ENCODE results near the gene ENO3. TPM values are rescaled to one million over a fixed set of nuclear protein-coding genes. Genes with fewer than 3 reads are reported as not detected.

Gene ENO3
- total RNA-seq, 2 donors from 2014 or later = 17.2 to 17.6 TPM

DNA sequence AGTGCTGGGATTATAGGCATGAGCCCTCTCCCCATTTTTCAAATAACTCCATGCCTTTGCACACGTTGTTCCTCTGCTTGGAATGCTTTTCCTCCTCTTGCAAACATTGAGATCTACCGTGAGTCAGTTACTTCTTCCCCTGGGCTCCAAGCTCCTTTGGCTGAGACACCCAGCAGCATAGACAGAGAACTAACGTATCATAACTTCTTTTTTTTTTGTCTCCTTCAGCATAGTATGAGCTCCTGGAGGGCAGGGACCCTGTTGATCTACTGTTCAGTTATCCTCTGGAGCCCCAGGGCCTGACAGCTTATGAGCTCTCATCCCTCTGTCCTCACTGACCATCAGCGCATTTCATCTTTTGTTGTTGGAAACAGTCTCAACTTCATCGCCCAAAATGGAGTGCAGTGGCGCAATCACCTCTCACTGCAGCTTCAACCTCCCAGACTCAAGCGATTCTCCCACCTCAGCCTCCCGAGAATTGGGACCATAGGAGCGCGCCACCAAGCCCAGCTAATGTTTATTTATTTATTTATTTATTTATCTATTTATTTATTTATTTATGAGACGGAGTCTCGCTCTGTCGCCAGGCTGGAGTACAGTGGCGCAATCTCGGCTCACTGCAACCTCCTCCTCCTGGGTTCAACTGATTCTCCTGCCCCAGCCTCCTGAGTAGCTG is 14.5 kb downstream of the ENO3 start:
- DNase-seq = no peak

GRCh38 chr17:4966844-4967538 is 16.1 kb downstream of the ENO3 start:
- Mint-ChIP-seq H3K27ac (no peak overlapping the region), H3K27me3 (no peaks in the 10 kb centered on the region), H3K4me3 (no peak overlapping the region), H3K4me1 (peaks cover 17% of the 10 kb centered on the region), H3K36me3 (ENCODE audit: low read depth) (peaks cover 3% of the 10 kb centered on the region)
- DNase-seq = peak; percentile 77 to 89 (median 78)
- ATAC-seq = peak; percentile 87
- H3K9me3 ChIP-seq (ENCODE audit: control insufficient read depth, low read length, poor library complexity, severe bottlenecking) = no peaks in the 10 kb centered on the region

More for the DNA sequence above, 14.5 kb downstream of the ENO3 start:
- ATAC-seq = no peak
- H3K4me3 Mint-ChIP-seq = no peak overlapping the region
- peak overlapping the region; percentile 14 for H3K27ac Mint-ChIP-seq
- H3K27me3 Mint-ChIP-seq = no peaks in the 10 kb centered on the region
- H3K36me3 Mint-ChIP-seq (ENCODE audit: low read depth) = peaks cover 2% of the 10 kb centered on the region
- H3K9me3 ChIP-seq (ENCODE audit: control insufficient read depth, low read length, poor library complexity, severe bottlenecking) = no peaks in the 10 kb centered on the region
- H3K4me1 Mint-ChIP-seq = peaks cover 9% of the 10 kb centered on the region

- Mint-ChIP-seq H3K4me3 (no peak within 1 kb of the TSS), H3K36me3 (ENCODE audit: low read depth) (peaks cover 3% of the 10 kb centered on the region), H3K27ac (no peak within 1 kb of the TSS), H3K27me3 (no peaks in the 10 kb centered on the region), H3K4me1 (peaks cover 17% of the 10 kb centered on the region)
- DNase-seq (peak; percentile 86 to 89 (median 89)), ATAC-seq (peak; percentile 74)
- H3K9me3 ChIP-seq (ENCODE audit: control insufficient read depth, low read length, poor library complexity, severe bottlenecking) = no peaks in the 10 kb centered on the region
Observed at GRCh38 chr17:4967539-4968485, 16.9 kb downstream of the ENO3 start, which contains the start of gene SPAG7. Gene SPAG7 (minus strand): TSS chr17:4967817. CDS start chr17:4967804, 13 bp downstream.

- H3K27ac Mint-ChIP-seq = no peak overlapping the region
- DNase-seq = no peak
- no peak overlapping the region for H3K4me3 Mint-ChIP-seq
- H3K9me3 ChIP-seq (ENCODE audit: control insufficient read depth, low read length, poor library complexity, severe bottlenecking) = no peaks in the 10 kb centered on the region
- no peaks in the 10 kb centered on the region for H3K27me3 Mint-ChIP-seq
- peaks cover 5% of the 10 kb centered on the region for H3K36me3 Mint-ChIP-seq (ENCODE audit: low read depth)
- H3K4me1 Mint-ChIP-seq = peaks cover 17% of the 10 kb centered on the region
- no peak for ATAC-seq
Observed at GRCh38 chr17:4968486-4969046, 17.6 kb downstream of the ENO3 start.

DNA sequence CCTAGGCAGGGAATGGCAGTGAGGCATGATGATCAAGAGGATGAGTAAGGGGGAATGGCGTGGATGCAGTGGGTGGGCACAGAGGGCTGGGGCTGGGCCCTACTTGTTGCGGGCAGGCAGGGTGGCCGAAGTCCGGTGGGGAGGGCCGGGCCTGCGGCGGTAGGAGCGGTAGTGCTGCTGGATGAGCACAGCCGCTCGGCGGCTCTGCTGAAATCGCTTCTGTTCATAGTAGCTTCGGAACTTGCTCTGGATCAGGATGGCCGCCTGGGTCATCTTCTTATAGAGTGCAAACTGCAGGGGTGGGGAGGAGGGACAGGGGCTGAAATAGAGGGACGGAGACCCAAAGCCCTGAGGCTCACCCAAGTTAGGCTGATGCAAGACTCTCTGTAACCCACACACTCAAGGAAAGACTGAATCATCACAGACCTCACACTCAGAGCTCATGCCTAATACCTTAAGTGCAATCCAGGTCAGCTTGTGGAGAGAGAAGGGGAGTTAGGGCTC is 18.2 kb downstream of the ENO3 start:
- Mint-ChIP-seq H3K36me3 (ENCODE audit: low read depth) (peaks cover 5% of the 10 kb centered on the region), H3K27me3 (no peaks in the 10 kb centered on the region), H3K4me3 (no peak overlapping the region), H3K4me1 (peaks cover 18% of the 10 kb centered on the region), H3K27ac (no peak overlapping the region)
- ATAC-seq (no peak), DNase-seq (no peak)
- H3K9me3 ChIP-seq (ENCODE audit: control insufficient read depth, low read length, poor library complexity, severe bottlenecking) = no peaks in the 10 kb centered on the region

DNA sequence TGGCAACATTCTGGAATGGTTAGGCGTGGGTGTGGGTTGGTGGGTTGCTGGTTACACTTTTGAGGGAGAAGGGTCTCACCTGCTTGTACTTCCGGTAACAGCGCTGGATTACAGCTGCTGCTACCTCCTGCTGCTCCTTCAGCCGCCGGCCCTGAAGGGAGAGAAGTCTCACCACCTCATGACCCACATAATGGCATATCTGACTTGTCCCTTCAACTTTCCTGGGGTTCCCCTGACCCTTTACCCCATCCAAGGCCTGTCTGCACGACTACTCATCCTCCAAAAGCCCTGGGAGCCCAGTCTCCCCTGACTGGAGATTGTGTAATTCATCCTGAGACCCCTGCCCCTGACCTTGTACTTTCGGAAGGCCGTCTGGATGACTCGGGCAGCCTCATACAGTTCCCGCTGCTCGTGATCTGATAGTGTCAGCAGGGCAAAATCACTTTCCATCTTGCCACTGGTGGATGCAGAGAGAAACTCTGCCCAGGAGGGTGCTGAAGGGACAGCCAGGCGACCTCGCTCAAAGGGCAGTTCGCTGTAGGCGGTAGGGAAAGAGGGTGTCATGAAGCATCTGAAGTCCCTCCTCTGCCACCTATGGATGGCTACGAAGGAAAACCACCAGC is 18.7 kb downstream of the ENO3 start:
- DNase-seq = no peak
- H3K27me3 Mint-ChIP-seq = no peaks in the 10 kb centered on the region
- no peak overlapping the region for H3K27ac Mint-ChIP-seq
- H3K36me3 Mint-ChIP-seq (ENCODE audit: low read depth) = peaks cover 5% of the 10 kb centered on the region
- H3K4me1 Mint-ChIP-seq = peaks cover 17% of the 10 kb centered on the region
- H3K9me3 ChIP-seq (ENCODE audit: control insufficient read depth, low read length, poor library complexity, severe bottlenecking) = no peaks in the 10 kb centered on the region
- no peak overlapping the region for H3K4me3 Mint-ChIP-seq
- no peak for ATAC-seq

- DNase-seq (no peak), ATAC-seq (no peak)
- H3K36me3 Mint-ChIP-seq (ENCODE audit: low read depth) = peaks cover 9% of the 10 kb centered on the region
- no peak overlapping the region for H3K4me3 Mint-ChIP-seq
- H3K4me1 Mint-ChIP-seq = peaks cover 21% of the 10 kb centered on the region
- no peaks in the 10 kb centered on the region for H3K27me3 Mint-ChIP-seq
- no peaks in the 10 kb centered on the region for H3K9me3 ChIP-seq (ENCODE audit: control insufficient read depth, low read length, poor library complexity, severe bottlenecking)
- H3K27ac Mint-ChIP-seq = no peak overlapping the region
Observed at GRCh38 chr17:4970273-4970672, 19.4 kb downstream of the ENO3 start.

DNA sequence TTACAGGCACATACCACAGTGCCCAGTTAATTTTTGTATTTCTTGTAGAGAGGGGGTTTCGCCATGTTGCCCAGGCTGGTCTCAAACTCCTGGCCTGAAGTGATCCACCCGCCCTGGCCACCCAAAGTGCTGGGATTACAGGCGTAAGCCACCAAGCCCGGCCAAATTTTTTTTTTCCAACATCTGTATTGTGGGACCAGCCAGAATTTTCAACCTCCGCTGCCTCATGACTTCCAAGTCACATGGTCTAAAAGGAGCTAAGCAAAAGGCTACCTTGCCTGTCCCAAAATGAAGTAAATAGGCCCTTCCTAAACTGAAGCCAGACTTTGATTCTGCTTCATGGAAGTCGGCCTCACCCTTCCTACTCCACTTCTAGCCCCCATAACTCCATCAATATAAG is 20.9 kb downstream of the ENO3 start:
- peaks cover 18% of the 10 kb centered on the region for H3K4me1 Mint-ChIP-seq
- H3K4me3 Mint-ChIP-seq = no peak overlapping the region
- no peak for DNase-seq
- no peak overlapping the region for H3K27ac Mint-ChIP-seq
- no peaks in the 10 kb centered on the region for H3K27me3 Mint-ChIP-seq
- peaks cover 14% of the 10 kb centered on the region for H3K36me3 Mint-ChIP-seq (ENCODE audit: low read depth)
- ATAC-seq = no peak
- no peaks in the 10 kb centered on the region for H3K9me3 ChIP-seq (ENCODE audit: control insufficient read depth, low read length, poor library complexity, severe bottlenecking)

DNA sequence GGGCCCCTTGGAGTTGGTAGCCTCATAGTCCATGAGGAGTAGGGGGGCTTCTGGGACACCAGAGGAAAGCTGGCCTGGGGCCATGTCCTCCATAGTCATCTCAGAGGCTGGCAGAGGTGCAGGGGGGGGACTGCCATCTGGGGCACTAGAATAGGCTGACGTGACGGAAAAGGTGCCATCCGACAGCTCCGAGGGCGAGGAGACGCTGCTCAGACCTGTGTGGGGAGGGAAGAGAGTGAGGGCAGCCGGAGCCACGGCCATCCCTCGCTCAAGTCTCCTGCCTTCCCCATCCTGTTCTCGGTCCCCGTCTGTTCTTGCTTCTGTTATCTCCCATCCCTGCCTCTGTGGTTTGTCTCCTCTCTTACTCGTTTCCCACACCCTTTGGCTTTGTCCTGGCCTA is 21.4 kb downstream of the ENO3 start:
- H3K27ac Mint-ChIP-seq = no peak overlapping the region
- peaks cover 14% of the 10 kb centered on the region for H3K36me3 Mint-ChIP-seq (ENCODE audit: low read depth)

GRCh38 chr17:4972752-4973151 is 21.8 kb downstream of the ENO3 start:
- peaks cover 18% of the 10 kb centered on the region for H3K4me1 Mint-ChIP-seq
- no peak overlapping the region for H3K4me3 Mint-ChIP-seq
- peaks cover 14% of the 10 kb centered on the region for H3K36me3 Mint-ChIP-seq (ENCODE audit: low read depth)
- H3K27ac Mint-ChIP-seq = no peak overlapping the region
- no peaks in the 10 kb centered on the region for H3K27me3 Mint-ChIP-seq
- DNase-seq (no peak), ATAC-seq (no peak)
- no peaks in the 10 kb centered on the region for H3K9me3 ChIP-seq (ENCODE audit: control insufficient read depth, low read length, poor library complexity, severe bottlenecking)

More for the DNA sequence above, 21.4 kb downstream of the ENO3 start:
- H3K4me3 Mint-ChIP-seq = no peak overlapping the region
- no peaks in the 10 kb centered on the region for H3K9me3 ChIP-seq (ENCODE audit: control insufficient read depth, low read length, poor library complexity, severe bottlenecking)
- H3K27me3 Mint-ChIP-seq = no peaks in the 10 kb centered on the region
- ATAC-seq (no peak), DNase-seq (no peak)
- peaks cover 18% of the 10 kb centered on the region for H3K4me1 Mint-ChIP-seq

- Mint-ChIP-seq H3K27ac (peak overlapping the region; percentile 89), H3K36me3 (ENCODE audit: low read depth) (peaks cover 14% of the 10 kb centered on the region), H3K4me1 (peaks cover 18% of the 10 kb centered on the region), H3K27me3 (no peaks in the 10 kb centered on the region), H3K4me3 (no peak overlapping the region)
- ATAC-seq = no peak
- no peak for DNase-seq
- H3K9me3 ChIP-seq (ENCODE audit: control insufficient read depth, low read length, poor library complexity, severe bottlenecking) = no peaks in the 10 kb centered on the region
Observed at GRCh38 chr17:4973256-4974114, 22.6 kb downstream of the ENO3 start.

Data from T-helper 17 cell (primary cell).